BLaER1 treated with 17β-estradiol and CSF1 and Interleukin-3, amounts not matched to agents 10 nM and 100 nM (cell line): ENCODE data around the gene LSAMP.

Source experiments
- H3K27ac ChIP-seq, 11 experiments: shearing (Covaris generic); formaldehyde crosslinking; 2 replicates each; pipeline ENCODE4 v1.8.1; 2022
- H3K27me3 ChIP-seq, 11 experiments: shearing (Covaris generic); formaldehyde crosslinking; 2 replicates each; pipeline ENCODE4 v1.8.1; 2022
- H3K36me3 ChIP-seq, 11 experiments: shearing (Covaris generic); formaldehyde crosslinking; 2 replicates each; pipeline ENCODE4 v1.8.1; 2022
- H3K4me1 ChIP-seq, 10 experiments: shearing (Covaris generic); formaldehyde crosslinking; 2 replicates each; pipeline ENCODE4 v1.8.1; 2022
- H3K4me2 ChIP-seq, 11 experiments: shearing (Covaris generic); formaldehyde crosslinking; 2 replicates each; pipeline ENCODE4 v1.8.1; 2022
- H3K4me3 ChIP-seq, 10 experiments: shearing (Covaris generic); formaldehyde crosslinking; 2 replicates each; pipeline ENCODE4 v1.8.1; 2022
- H3K9ac ChIP-seq, 11 experiments: shearing (Covaris generic); formaldehyde crosslinking; 2 replicates each; pipeline ENCODE4 v1.8.1; 2022
- H3K9me3 ChIP-seq, 11 experiments: shearing (Covaris generic); formaldehyde crosslinking; replicated peaks in 1 of 11; 2 replicates each; pipeline ENCODE4 v1.8.1; 2022
- H4K20me1 ChIP-seq, 11 experiments: shearing (Covaris generic); formaldehyde crosslinking; 2 replicates each; pipeline ENCODE4 v1.8.1; 2022
- Cebpa-rat ChIP-seq, 11 experiments: shearing (Covaris generic); IDR thresholded peaks; 2 replicates each; pipeline ENCODE4 v1.8.1; 2022

The LSAMP gene

DNA sequence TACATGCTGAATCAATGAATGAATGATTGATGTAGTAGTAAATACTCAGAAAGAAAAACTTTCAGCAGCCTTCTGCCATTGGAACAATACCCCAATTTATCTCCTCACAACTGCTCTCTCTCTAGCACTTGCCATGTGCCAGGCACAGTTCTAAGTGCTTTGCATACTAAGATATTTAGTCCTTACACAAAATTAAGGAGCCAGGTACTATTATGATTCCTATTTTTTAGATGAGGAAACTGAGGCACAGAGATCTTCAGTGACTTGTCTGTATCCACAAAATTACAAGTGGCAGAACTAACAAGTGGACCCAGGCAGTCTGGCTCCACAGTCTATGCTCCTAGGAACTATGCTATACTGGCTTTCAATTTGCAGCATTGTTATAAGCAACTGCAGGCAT, 279.2 kb downstream of the LSAMP start:
- Histone ChIP-seq H3K9me3 (no peaks in the 10 kb centered on the region), H3K4me1 (no peaks in the 10 kb centered on the region), H3K4me2 (no peak overlapping the region), H3K4me3 (no peak overlapping the region), H3K9ac (no peak overlapping the region), H3K27ac (no peak overlapping the region), H4K20me1 (no peaks in the 10 kb centered on the region), H3K36me3 (no peaks in the 10 kb centered on the region), H3K27me3 (no peaks in the 10 kb centered on the region)
- no peak for TF ChIP-seq Cebpa-rat (IDR thresholded peaks at IDR 0.05)

DNA sequence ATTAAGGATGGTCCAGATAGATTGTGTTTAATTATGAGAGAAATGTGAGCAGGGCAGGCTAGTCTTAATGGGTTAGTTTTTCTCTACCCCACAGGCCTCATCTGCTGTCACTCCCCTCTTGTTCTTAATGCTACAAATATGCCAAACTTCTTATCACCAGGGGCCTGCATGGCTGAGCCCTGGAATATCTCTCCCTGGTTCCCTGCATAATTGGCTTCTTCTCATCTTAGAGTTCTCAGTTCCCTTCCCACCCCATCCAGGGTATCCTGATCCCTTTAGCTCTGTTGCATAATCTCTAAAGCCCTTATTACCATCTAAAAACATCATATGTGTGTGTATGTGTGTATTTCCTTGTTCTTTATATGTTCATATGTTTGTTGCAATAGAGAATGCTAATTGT, 279.6 kb downstream of the LSAMP start:
- Histone ChIP-seq H3K4me2 (no peak overlapping the region), H3K9me3 (no peaks in the 10 kb centered on the region), H3K27me3 (no peaks in the 10 kb centered on the region), H3K36me3 (no peaks in the 10 kb centered on the region), H4K20me1 (no peaks in the 10 kb centered on the region), H3K27ac (no peak overlapping the region), H3K4me3 (no peak overlapping the region), H3K4me1 (no peaks in the 10 kb centered on the region), H3K9ac (no peak overlapping the region)
- no peak for TF ChIP-seq Cebpa-rat (IDR thresholded peaks at IDR 0.05)

DNA sequence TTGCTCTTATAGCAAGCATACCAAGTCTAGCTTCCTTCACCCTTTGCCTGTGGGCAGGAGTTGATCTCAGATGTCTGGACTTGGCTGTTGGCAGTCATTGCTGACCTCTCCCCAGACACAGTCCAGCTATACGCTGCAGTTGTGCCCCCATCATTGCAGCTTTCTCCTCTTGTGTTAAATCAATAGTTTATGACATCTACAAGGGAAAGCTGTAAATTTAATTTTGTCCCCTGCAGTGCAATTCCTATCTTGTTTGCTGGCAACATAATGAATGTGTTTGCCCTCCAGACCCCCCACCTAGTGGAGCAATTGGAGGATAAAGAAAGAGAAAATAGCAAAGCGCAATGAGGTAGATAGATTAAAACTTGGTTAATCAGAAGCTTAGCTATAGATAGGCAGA, 280.2 kb downstream of the LSAMP start:
- no peak for TF ChIP-seq Cebpa-rat (IDR thresholded peaks at IDR 0.05)
- H3K27me3 ChIP-seq, result no peaks in the 10 kb centered on the region
- H3K4me3 ChIP-seq, result no peak overlapping the region
- no peaks in the 10 kb centered on the region for H3K36me3 ChIP-seq
- no peaks in the 10 kb centered on the region for H3K9me3 ChIP-seq
- no peak overlapping the region for H3K4me2 ChIP-seq
- no peak overlapping the region for H3K9ac ChIP-seq
- H4K20me1 ChIP-seq, result no peaks in the 10 kb centered on the region
- no peaks in the 10 kb centered on the region for H3K4me1 ChIP-seq
- no peak overlapping the region for H3K27ac ChIP-seq

DNA sequence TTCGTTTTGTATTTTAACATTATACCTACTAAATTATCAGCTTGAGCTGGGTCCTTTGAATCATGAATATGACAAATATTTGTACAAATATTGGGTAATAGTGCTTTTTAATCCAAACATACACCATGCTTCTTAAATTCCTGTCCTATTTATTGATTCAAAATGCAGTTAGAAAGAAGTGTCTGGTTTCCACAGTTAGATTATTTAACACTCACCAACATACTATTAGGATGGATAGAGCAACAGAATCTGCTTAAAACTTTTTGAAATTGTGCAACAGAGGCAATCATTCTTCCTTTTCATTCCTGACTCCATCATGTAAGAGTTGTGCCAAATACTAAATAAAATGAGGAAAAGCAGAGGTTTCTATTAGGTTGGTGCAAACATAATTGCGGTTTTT, 281.2 kb downstream of the LSAMP start:
- no peaks in the 10 kb centered on the region for H3K36me3 ChIP-seq
- no peaks in the 10 kb centered on the region for H3K4me1 ChIP-seq
- TF ChIP-seq Cebpa-rat (IDR thresholded peaks at IDR 0.05), result no peak
- no peaks in the 10 kb centered on the region for H3K27me3 ChIP-seq
- no peaks in the 10 kb centered on the region for H4K20me1 ChIP-seq
- no peak overlapping the region for H3K4me2 ChIP-seq
- H3K9me3 ChIP-seq, result no peaks in the 10 kb centered on the region
- H3K27ac ChIP-seq, result no peak overlapping the region
- no peak overlapping the region for H3K4me3 ChIP-seq
- H3K9ac ChIP-seq, result no peak overlapping the region

DNA sequence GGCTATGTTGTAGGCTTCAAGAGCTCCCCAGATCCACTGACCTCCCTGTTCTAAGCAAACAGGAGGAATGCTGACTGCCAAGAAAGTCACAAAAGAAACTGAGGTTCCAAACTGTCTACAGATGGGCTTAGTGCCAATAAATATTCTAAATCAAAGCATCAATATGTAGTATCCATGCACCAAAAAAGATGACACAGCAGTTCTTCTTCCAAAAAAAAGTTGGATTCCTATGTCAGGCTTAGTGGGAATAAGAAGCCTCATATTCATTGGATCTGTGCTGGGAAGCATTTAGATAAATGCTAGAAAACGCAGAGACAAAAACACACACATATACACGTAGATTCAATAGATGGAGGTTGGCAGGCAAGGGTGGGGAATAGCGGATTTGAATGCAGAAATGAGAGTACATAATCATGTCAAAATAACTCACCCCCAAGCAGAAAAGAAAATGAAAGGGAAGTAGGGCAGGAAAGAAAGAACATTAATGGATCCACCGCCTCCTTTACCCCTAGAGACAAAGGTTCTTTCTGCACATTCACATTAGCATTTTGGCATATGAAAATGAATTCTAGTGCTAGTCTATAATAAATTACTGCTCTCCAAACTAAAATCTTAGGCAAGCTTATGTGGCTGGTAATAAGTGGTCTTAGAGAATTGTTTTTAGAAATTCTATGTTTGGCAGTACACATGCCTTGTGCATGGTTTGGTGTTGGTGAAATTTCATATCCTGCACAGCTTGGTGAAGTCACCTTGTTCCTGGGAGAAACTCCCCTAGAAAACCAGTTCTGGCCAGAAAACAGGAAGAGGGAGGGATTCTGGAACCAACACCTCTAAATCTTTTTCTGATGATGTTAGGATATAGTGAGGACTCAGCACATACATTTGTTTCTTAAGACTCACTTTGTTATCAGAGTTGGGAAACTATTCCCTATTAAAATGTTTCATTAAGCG, 283.4 kb downstream of the LSAMP start:
- TF ChIP-seq Cebpa-rat (IDR thresholded peaks at IDR 0.05), result no peak
- no peaks in the 10 kb centered on the region for H3K36me3 ChIP-seq
- no peaks in the 10 kb centered on the region for H3K27me3 ChIP-seq
- H3K9me3 ChIP-seq, result no peaks in the 10 kb centered on the region
- no peaks in the 10 kb centered on the region for H3K4me1 ChIP-seq
- no peaks in the 10 kb centered on the region for H4K20me1 ChIP-seq
- H3K27ac ChIP-seq, result no peak overlapping the region
- no peak overlapping the region for H3K9ac ChIP-seq
- H3K4me2 ChIP-seq, result no peak overlapping the region
- no peak overlapping the region for H3K4me3 ChIP-seq

DNA sequence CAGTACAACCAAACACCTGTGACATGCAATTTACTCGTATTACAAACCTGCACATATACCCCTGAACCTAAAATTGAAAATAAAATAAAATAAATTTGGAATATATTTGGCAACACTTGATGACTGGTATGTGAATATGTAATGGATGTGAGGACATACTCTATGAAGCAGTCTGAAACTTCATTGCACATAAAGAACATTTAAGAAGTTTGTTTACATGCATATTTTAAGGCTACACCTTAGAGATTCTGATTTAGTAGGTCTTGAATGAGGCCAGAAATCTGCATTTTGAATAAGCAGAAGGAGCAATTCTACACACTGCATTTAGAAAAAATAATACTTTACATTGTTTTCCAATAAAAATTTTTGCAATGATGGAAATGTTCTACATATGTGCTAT, 284.7 kb downstream of the LSAMP start:
- no peak for TF ChIP-seq Cebpa-rat (IDR thresholded peaks at IDR 0.05)
- no peaks in the 10 kb centered on the region for H3K9me3 ChIP-seq

DNA sequence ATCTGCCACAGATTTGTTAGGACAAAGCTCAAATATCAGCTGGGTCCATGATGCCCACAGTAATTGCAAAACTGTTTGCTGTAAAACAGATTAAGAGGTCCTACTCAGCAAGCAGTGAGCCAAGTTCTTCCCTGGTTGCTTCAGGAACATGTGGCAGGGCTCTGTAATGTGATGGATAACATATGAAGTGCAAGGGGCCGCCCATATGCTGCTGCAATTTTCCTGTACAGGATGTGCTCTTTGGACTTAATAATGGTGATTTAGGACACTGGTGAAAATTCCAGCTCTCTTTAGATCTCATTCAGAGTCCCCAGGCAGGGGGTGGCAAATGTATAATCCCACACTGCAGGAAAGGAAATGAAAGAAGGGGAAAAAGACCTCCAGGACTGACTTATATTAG, 289.4 kb downstream of the LSAMP start:
- H4K20me1 ChIP-seq, result no peaks in the 10 kb centered on the region
- no peak overlapping the region for H3K27ac ChIP-seq
- no peaks in the 10 kb centered on the region for H3K27me3 ChIP-seq
- no peaks in the 10 kb centered on the region for H3K9me3 ChIP-seq
- H3K4me3 ChIP-seq, result no peak overlapping the region
- no peak for TF ChIP-seq Cebpa-rat (IDR thresholded peaks at IDR 0.05)
- H3K36me3 ChIP-seq, result no peaks in the 10 kb centered on the region
- no peak overlapping the region for H3K4me2 ChIP-seq
- no peaks in the 10 kb centered on the region for H3K4me1 ChIP-seq
- H3K9ac ChIP-seq, result no peak overlapping the region

More for the DNA sequence above, 284.7 kb downstream of the LSAMP start:
- Histone ChIP-seq H3K4me3 (no peak overlapping the region), H3K4me2 (no peak overlapping the region), H3K4me1 (no peaks in the 10 kb centered on the region), H3K36me3 (no peaks in the 10 kb centered on the region), H4K20me1 (no peaks in the 10 kb centered on the region), H3K27ac (no peak overlapping the region), H3K27me3 (no peaks in the 10 kb centered on the region), H3K9ac (no peak overlapping the region)

DNA sequence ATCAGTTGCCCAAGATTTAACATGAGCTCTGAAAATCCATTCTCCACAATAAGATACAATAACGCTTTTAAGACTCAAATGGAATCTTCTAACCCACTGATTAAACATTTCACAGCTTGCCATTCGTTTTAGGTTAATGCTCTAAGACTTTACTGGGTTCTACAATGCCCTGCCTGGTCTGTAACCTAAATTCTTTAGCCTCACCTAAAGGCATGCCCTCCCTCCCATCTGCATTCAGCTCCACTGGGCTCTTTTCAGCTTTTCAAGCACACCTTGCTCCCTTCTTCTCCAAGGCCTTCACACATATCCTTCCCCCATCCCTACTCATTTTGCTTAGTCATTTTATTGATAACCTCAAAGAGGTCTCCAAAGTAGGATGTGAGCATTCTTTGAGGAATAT, 290.9 kb downstream of the LSAMP start:
- H3K36me3 ChIP-seq, result no peaks in the 10 kb centered on the region
- TF ChIP-seq Cebpa-rat (IDR thresholded peaks at IDR 0.05), result no peak
- H4K20me1 ChIP-seq, result no peaks in the 10 kb centered on the region
- H3K4me1 ChIP-seq, result no peaks in the 10 kb centered on the region
- no peak overlapping the region for H3K9ac ChIP-seq
- H3K9me3 ChIP-seq, result no peaks in the 10 kb centered on the region
- no peak overlapping the region for H3K27ac ChIP-seq
- H3K4me2 ChIP-seq, result no peak overlapping the region
- H3K27me3 ChIP-seq, result no peaks in the 10 kb centered on the region
- no peak overlapping the region for H3K4me3 ChIP-seq

DNA sequence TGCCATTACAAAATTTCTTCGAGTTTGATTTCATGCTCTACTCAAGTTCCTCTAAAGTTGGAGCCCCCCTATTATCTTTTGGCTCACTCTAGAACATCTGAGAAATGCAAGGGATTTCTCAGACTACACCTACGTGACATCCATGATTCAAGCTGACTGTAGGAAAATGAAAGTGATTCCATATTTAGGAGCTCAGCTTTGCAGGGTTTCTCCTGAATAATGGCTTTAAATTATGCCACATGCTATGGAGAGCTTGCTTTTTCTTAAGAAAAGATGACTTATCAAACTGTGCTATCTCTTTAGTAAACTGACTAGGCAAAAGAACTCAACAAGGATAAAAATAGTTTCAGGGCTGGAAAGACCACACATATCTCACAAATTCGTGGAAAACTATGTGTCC, 292.1 kb downstream of the LSAMP start:
- H3K4me1 ChIP-seq, result no peaks in the 10 kb centered on the region
- H3K27ac ChIP-seq, result no peak overlapping the region
- no peak overlapping the region for H3K4me3 ChIP-seq
- no peak overlapping the region for H3K4me2 ChIP-seq
- no peak overlapping the region for H3K9ac ChIP-seq
- no peaks in the 10 kb centered on the region for H4K20me1 ChIP-seq
- TF ChIP-seq Cebpa-rat (IDR thresholded peaks at IDR 0.05), result no peak
- H3K36me3 ChIP-seq, result no peaks in the 10 kb centered on the region
- no peaks in the 10 kb centered on the region for H3K27me3 ChIP-seq
- H3K9me3 ChIP-seq, result no peaks in the 10 kb centered on the region

DNA sequence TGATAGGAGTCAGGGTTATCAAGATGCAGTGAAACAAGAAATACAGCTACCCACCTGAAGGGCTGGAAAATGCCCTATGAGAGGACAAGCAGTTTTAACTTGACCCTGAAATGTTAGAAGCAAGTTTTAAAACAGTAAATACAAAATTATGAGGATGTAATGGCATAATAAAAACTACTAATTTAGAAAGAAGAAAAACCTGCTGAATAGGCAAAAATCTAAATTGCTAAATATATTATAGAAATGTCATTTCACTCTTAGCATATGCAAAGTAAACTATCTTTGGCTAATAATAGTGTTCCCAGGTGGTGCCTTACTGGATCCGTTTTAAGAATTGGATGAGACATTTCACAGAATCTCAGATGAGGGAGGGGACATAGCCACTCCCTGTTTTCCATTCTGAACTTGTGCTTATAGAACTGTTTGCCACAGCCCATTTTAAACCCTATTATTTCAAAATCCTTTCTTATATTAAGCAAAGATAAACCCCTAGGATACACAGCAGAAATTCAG, 294.6 kb downstream of the LSAMP start:
- Histone ChIP-seq H3K27me3 (no peaks in the 10 kb centered on the region), H3K9me3 (peaks cover 0 to 10% (median 7%) of the 10 kb centered on the region in 11 experiments; a peak in 19 of 22 replicates), H3K4me3 (no peak overlapping the region), H4K20me1 (no peaks in the 10 kb centered on the region), H3K9ac (no peak overlapping the region), H3K4me2 (no peak overlapping the region), H3K4me1 (no peaks in the 10 kb centered on the region), H3K36me3 (no peaks in the 10 kb centered on the region), H3K27ac (no peak overlapping the region)
- no peak for TF ChIP-seq Cebpa-rat (IDR thresholded peaks at IDR 0.05)
